Dermis blood vessel endothelial cell (primary cell): ENCODE results near the gene SLC7A10. TPM values are rescaled to one million over a fixed set of nuclear protein-coding genes. Genes with fewer than 3 reads are reported as not detected.

Experiments used
- DNase-seq: peaks from one replicate; pipeline ENCODE4 v3.0.0; 2010
- total RNA-seq: library from RNA; depleted of rRNA; stranded (reverse); fragments of >200 nt; gene quantifications from 2 replicates; pipeline ENCODE4 v1.2.3, GENCODE V29; 2014

Gene SLC7A10
- total RNA-seq, 1 donor from 2014 or later = 0.17 TPM

DNA sequence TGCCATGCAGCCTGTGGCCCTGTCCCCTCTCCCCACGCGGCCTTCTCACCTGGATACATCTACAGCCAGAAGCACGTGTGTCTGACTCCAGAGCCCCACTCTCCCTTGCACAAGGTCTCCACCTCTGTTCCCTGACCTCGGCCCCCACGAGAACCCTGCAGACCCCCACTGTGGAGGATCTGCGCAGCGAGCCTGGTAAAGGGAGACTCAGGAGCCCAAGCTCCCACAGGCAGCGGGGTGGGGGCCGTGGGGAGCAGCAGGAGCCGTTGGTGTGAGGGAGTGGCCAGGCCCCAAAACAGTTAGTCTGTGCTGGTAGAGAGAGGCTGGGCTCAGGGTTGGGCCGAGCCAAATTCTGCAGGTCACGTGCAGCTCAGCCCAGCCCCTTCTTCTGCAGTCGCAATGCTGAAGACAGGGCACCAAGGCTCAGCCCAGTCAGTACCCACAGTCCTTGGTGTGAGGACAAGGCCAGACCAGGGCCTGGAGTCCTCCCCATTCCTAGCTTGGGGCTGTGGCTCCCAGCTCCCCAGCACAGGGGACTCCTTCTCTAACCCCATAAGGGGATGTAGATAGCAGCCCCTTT is 28.7 kb upstream of the SLC7A10 start:
- DNase-seq = no peak

- no peak for DNase-seq
These were observed 27.3 kb upstream of the SLC7A10 start for GRCh38 chr19:33252971-33253370.

GRCh38 chr19:33252418-33252962 is 26.8 kb upstream of the SLC7A10 start:
- DNase-seq = no peak

GRCh38 chr19:33251526-33252090 is 26.0 kb upstream of the SLC7A10 start:
- DNase-seq = no peak

GRCh38 chr19:33251076-33251475 is 25.4 kb upstream of the SLC7A10 start:
- DNase-seq = no peak

DNA sequence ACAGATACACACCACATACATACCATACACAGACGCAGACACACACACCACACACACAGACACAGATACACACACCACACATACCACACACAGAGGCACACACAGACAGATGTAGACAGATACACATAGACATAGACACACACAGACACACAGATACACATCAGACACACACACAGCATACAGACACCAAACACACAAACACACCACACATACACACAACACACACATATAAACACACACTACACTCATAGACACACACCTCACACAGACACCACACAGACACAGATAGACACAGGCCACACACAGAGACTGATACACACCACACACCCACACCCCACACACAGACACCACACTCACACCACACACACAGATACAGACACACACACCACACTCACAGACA is 24.9 kb upstream of the SLC7A10 start:
- no peak for DNase-seq

GRCh38 chr19:33249740-33250366 is 24.2 kb upstream of the SLC7A10 start:
- DNase-seq = no peak

DNA sequence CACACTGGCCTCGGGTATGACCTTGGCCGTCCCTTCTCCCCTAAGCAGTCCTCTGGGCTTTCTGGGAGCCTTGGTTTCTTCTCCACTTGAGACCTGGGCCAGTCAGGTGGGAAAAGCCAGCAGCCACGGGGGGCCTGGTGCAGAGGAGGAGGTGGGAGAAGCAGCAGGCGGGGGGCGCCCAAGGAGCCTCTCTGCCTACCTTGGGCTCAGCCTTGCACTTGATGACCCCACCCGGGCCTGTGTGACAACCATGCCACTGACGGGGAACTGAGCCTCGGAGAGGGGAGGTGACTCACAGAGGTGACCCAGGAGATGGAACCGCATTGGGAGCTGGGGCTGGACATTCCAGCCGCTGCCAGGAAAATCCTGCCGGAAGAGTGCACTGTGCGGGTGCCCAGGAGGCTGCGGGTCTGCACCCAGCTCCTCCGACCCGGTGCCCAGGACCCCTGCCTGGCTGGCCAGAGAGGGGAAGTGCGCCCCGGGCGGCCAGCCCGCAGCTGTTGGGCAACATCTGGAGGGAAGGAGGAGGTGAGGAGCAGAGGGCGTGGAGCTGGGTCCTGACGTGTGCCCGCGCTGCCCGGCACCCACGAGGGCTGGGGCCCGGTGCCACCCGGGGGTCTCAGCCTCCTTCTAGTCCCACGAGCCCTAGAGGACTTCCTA is 23.4 kb upstream of the SLC7A10 start:
- no peak for DNase-seq

DNA sequence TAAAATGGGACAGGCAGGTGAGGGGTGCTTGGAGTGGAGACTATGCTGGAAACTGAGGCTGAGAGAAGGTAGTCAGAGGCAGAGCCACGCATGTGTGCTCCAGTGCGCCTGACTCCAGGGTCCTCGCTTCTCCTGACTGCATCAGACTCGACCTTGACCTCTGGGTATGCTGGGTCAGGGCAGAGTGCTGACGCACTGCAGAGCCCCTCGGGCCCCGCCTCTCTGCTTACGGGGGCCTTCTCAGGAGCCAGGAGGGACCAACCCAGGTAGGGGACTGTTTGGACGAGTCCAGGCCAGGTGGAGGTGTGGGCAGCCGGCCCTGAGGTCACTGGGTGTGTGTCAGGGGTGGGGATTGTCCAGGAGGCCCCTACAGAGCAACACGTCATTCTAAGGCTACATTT is 22.9 kb upstream of the SLC7A10 start:
- DNase-seq = no peak

- no peak for DNase-seq
These were observed 22.5 kb upstream of the SLC7A10 start for GRCh38 chr19:33248104-33248503.

- DNase-seq = no peak
These were observed 21.8 kb upstream of the SLC7A10 start for GRCh38 chr19:33247441-33247819.

DNA sequence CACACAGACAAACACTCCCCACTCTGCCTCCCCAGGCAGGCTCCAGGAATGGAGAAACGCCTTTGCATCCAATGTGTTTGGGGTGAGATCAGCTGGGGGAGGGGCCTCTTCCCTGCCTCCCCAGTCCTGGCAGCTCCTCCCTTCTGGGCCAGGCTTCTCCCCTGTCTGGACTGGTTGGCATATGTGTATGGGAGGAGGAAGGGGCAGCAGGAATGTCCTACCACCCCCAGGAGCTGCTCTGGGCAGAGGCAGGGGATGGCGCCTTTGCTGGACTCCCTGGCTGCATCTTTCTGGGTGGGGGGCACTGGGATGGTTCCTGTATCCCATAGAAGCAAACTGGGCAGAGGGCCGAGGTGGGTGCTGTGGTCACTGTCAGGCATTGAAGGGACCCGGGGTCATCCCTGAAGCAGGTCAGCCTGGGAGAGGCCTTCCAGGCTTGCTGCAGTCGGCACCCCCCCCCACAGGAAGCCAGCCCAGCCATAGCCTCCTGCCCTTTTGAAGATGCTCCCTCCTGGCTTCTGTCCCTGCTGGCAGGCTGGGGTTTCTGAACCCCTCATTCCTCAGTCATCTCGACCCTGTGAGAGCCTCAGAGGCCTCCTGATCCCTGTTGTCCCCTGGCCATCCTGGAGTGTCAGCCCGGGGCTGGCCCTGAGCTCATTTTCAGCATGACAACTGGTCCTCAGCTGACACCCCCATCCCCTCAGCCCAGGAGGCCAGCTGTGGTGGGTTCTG is 21.2 kb upstream of the SLC7A10 start:
- no peak for DNase-seq

GRCh38 chr19:33245948-33246708 is 20.5 kb upstream of the SLC7A10 start:
- peak; percentile 15 for DNase-seq

DNA sequence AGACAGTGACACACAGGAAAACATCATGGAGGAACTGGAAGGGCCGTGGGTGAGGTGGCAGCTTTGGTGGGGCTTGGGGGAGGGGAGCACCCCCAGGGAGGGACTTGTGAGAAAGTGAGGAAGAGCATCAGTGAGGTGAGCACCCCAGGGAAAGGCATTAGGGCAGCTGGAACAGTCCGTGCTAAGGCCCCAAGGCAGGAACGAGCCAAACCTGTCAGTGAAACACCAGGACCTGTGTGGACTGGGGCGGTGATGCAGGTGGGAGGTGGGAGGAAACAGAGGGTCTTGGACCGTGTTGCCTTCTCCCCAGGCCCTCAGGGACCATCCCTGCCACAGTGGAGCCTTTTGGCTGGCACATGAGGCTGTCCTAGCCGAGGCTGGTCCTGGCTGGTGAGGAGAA is 17.3 kb upstream of the SLC7A10 start:
- no peak for DNase-seq

DNA sequence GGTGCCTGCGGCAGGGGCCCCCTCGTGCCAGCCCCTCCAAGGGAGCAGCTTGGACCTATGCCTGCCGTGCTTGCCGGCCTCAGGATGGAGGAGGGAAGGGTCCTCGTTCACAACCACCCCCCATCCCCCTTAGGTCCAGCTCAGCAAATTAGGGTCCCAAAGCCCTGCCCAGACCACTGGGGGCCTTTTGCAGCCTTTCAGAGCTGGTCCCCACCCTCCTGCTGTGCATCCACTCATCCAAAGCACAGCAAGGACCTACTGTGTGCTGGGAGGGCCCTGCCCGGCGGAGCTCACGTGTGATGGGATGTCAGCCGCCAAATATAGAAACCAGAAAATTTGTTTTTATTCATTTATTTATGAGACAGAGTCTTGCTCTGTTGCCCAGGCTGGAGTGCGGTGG is 16.5 kb upstream of the SLC7A10 start:
- DNase-seq = no peak

DNA sequence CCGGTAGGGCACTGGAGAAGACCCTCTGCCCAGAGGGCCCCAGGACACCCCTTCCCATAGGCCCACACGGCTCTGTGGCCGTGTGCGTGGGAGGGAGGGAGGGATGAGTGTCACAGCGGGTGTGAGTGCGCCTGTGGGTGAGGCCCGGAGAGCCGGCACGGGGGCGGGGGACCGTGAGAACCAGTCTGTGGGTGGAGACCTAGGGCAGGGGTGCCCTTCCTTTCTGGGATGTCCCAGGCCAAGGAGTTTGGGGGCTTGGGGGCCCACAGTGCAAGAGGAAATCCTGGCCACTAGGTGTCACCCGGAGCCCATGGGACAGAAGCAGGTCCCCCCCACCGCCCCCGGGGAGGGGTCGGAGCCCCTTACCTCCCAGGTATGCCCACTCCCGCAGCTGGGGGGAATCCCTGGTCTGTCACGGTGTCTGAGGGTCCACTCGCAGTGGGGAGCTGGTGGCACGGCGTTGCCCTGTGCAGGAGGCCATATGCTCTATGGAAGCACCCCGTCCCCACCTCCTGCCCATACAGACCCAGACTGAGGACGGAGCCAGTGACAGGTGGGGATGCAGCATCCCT is 16.0 kb upstream of the SLC7A10 start:
- DNase-seq = peak; percentile 32

DNA sequence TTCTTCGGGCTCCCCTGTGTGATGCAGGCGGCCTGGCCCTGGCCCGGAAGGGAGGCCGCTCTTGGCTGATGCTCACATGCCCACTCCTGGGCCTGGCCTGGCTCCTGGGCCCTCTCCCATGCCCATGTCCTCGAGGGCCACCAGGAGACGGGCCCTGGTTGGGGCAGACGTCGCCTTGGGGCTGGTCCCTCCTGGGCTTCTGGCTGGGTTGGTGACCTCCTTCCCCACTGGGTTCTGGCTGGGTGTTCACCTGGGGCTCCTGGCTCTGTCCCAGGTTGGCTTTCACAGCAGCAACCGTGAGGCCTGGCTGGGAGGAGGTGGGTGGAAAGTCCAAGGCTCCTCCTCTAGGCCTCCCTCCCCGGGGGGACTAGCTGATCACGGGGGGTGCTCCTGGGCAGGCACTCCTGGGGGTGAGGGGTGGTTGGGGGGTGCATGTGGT is 15.5 kb upstream of the SLC7A10 start:
- DNase-seq = no peak

DNA sequence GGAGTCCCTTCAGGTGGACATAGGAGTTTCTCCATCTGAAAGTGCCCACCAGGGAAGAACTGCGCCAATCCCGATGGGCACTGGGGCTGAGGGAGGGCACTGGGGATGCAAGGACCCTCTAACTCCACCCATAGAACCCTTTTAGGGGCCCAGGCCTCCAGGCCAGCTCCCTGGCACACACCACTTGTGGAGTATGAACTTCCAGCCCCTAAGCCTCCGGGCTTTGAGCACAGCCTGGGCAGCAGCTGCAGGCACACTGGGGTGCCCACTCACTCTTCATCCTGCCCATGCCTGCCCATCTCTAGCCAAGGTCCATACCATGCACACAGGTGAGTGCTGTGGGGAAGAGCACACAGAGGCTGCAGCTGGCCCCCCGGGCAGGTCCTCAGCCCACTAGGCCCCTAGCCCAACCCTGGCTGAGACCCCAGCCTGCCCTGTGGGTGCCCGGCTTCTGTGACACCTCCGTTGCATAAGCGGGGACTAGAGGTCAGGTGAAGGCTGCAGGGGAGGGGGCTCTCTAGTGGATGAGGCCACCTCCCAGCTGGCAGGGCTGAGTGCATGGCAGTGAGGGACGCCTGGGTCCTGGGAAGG is 14.6 kb upstream of the SLC7A10 start:
- DNase-seq = no peak

DNA sequence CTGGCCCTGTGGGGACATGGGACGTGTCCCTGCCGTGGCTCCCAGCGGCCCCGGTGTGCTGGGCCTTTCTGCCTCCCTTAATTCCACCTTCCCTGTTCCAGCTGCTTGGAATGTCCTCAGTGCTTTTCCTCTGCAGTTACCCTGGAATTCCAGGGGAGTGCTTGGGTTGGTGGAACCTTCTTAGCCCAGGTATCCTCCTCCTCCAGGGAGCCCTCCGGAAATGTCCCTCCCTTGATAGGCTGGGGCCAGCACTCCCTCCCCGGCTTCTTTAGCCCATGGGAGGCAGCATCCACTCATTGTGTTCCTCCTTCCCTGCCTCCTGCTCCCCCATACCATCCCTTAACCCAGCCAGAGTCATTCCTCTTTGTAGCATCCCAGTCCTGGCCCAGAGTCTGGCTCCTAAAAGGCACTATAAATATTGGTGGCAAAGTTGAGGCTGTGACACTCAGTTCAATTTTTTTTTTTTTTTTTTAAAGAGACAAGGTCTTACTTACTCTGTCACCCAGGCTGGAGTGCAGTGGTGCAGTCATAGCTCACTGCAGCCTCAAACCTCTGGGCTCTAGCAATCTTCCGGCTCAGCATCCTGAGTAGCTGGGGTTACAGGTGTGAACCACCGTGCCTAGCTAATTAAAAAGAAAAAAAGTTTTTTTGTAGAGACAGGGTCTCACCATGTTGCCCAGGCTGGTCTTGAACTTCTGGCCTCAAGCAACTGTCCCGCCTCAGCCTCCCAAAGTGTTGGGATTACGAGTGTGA is 13.7 kb upstream of the SLC7A10 start:
- no peak for DNase-seq

DNA sequence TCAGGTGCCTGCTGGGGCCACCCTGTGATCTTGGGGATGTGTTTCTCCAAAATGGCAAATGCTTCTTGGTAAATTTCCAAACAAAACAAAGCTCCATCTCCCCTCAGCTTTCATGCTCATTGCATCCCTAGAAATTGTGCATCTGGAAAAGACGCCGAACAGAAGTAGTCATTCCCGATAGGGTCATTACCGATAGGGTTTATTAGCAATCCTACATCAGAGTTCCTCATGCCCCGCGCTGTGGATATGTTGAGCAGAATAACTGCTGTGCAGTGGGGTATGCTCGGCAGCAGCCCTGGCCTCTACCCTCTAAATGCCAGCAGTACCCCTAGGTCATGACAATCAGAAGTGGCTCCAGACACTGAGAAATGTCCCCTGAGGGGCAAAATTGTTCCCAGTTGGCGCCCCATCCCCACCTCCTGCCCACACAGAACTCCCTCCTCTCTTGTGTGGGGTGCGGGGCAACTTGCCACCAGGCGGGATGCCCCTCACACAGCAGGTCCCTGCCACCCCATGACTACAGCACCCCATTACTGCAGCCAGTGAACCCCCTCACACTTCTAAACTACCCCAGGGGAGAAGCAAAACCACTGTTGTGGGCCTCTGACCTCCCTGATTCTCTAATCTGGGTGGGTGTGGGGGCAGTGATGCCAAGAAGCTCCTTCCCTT is 13.0 kb upstream of the SLC7A10 start:
- no peak for DNase-seq
